ENCODE data around the gene GRID2.

Gene GRID2

GRCh38 chr4:92970996-92971395 is 667.2 kb downstream of the GRID2 start:
- TF ChIP-seq CTCF (IDR thresholded peaks at IDR 0.05; ENCODE audit: low read depth, low read length, missing control alignments) = no peak
- DNase-seq (ENCODE audit: extremely low read depth, low read depth) = no peak
- no peak overlapping the region for H3K4me3 ChIP-seq (replicated peaks; ENCODE audit: low read depth, low read length)

- no peak overlapping the region for H3K4me3 ChIP-seq (replicated peaks; ENCODE audit: low read depth, low read length)
- DNase-seq (ENCODE audit: extremely low read depth, low read depth) = no peak
- no peak for TF ChIP-seq CTCF (IDR thresholded peaks at IDR 0.05; ENCODE audit: low read depth, low read length, missing control alignments)
Measured at GRCh38 chr4:92988301-92988700, 684.5 kb downstream of the GRID2 start.

- no peak overlapping the region for H3K4me3 ChIP-seq (replicated peaks; ENCODE audit: low read depth, low read length)
- no peak for DNase-seq (ENCODE audit: extremely low read depth, low read depth)
- no peak for TF ChIP-seq CTCF (IDR thresholded peaks at IDR 0.05; ENCODE audit: low read depth, low read length, missing control alignments)
Measured at GRCh38 chr4:92992758-92993157, 689.0 kb downstream of the GRID2 start.

GRCh38 chr4:92994727-92995126 is 691.0 kb downstream of the GRID2 start:
- DNase-seq (ENCODE audit: extremely low read depth, low read depth) = no peak
- no peak for TF ChIP-seq CTCF (IDR thresholded peaks at IDR 0.05; ENCODE audit: low read depth, low read length, missing control alignments)
- no peak overlapping the region for H3K4me3 ChIP-seq (replicated peaks; ENCODE audit: low read depth, low read length)

- no peak for DNase-seq (ENCODE audit: extremely low read depth, low read depth)
- TF ChIP-seq CTCF (IDR thresholded peaks at IDR 0.05; ENCODE audit: low read depth, low read length, missing control alignments) = no peak
- H3K4me3 ChIP-seq (replicated peaks; ENCODE audit: low read depth, low read length) = no peak overlapping the region
Measured at GRCh38 chr4:92996533-92996932, 692.8 kb downstream of the GRID2 start.

- no peak for TF ChIP-seq CTCF (IDR thresholded peaks at IDR 0.05; ENCODE audit: low read depth, low read length, missing control alignments)
- no peak overlapping the region for H3K4me3 ChIP-seq (replicated peaks; ENCODE audit: low read depth, low read length)
- DNase-seq (ENCODE audit: extremely low read depth, low read depth) = no peak
Measured at GRCh38 chr4:93000910-93001309, 697.1 kb downstream of the GRID2 start.

GRCh38 chr4:93002240-93002639 is 698.5 kb downstream of the GRID2 start:
- DNase-seq (ENCODE audit: extremely low read depth, low read depth) = no peak
- no peak overlapping the region for H3K4me3 ChIP-seq (replicated peaks; ENCODE audit: low read depth, low read length)
- TF ChIP-seq CTCF (IDR thresholded peaks at IDR 0.05; ENCODE audit: low read depth, low read length, missing control alignments) = no peak
